HG02938 (cell line): ENCODE results near the gene ZNF791.
"Not testable (repeated sequence)": the region's sequence is repeated elsewhere in the genome, so short reads cannot be mapped to it uniquely, and the experiment has no call there.

Source experiments
- ATAC-seq: cut with Tn5 transposase; IDR thresholded peaks from one replicate; pipeline ENCODE4 v1.9.1; 2021; ENCODE audit warnings: mild to moderate bottlenecking, moderate library complexity; ENCODE audit not compliant: unreplicated experiment

The ZNF791 gene

GRCh38 chr19:12628040-12629022 is 17.6 kb downstream of the ZNF791 start:
- no peak for ATAC-seq

- ATAC-seq = no peak
These were observed 18.5 kb downstream of the ZNF791 start for GRCh38 chr19:12629215-12629614.

GRCh38 chr19:12636631-12637030 is 25.9 kb downstream of the ZNF791 start:
- ATAC-seq = no peak

GRCh38 chr19:12638611-12639182 is 28.0 kb downstream of the ZNF791 start:
- no peak for ATAC-seq

GRCh38 chr19:12639901-12640613 is 29.3 kb downstream of the ZNF791 start:
- ATAC-seq = no peak

- no peak for ATAC-seq
These were observed 30.7 kb downstream of the ZNF791 start for GRCh38 chr19:12641456-12641855.

- ATAC-seq = no peak
These were observed 31.8 kb downstream of the ZNF791 start for GRCh38 chr19:12642506-12642905.

GRCh38 chr19:12643716-12644115 is 33.0 kb downstream of the ZNF791 start:
- ATAC-seq = not testable (repeated sequence)

GRCh38 chr19:12646551-12646950 is 35.8 kb downstream of the ZNF791 start:
- ATAC-seq = no peak

GRCh38 chr19:12647047-12647446 is 36.3 kb downstream of the ZNF791 start:
- no peak for ATAC-seq

GRCh38 chr19:12647490-12648071 is 36.9 kb downstream of the ZNF791 start:
- no peak for ATAC-seq

GRCh38 chr19:12648088-12648487 is 37.4 kb downstream of the ZNF791 start:
- ATAC-seq = no peak

GRCh38 chr19:12649941-12650340 is 39.2 kb downstream of the ZNF791 start:
- ATAC-seq = no peak

GRCh38 chr19:12652219-12652618 is 41.5 kb downstream of the ZNF791 start:
- ATAC-seq = no peak

GRCh38 chr19:12655546-12655945 is 44.8 kb downstream of the ZNF791 start:
- ATAC-seq = no peak

- no peak for ATAC-seq
These were observed 46.3 kb downstream of the ZNF791 start for GRCh38 chr19:12656899-12657571.

- no peak for ATAC-seq
These were observed 47.2 kb downstream of the ZNF791 start for GRCh38 chr19:12657966-12658365.

GRCh38 chr19:12660980-12661379 is 50.3 kb downstream of the ZNF791 start:
- no peak for ATAC-seq

GRCh38 chr19:12664406-12665280 is 53.9 kb downstream of the ZNF791 start:
- ATAC-seq = no peak

- ATAC-seq = no peak
These were observed 54.5 kb downstream of the ZNF791 start for GRCh38 chr19:12665281-12665573.
